GM19328 (cell line): ENCODE results near the gene CERS4.
"Not testable (repeated sequence)": the region's sequence is repeated elsewhere in the genome, so short reads cannot be mapped to it uniquely, and the experiment has no call there.

Experiments used
- ATAC-seq: cut with Tn5 transposase; IDR thresholded peaks from one replicate; pipeline ENCODE4 v1.9.1; 2021; ENCODE audit warnings: mild to moderate bottlenecking, moderate library complexity; ENCODE audit not compliant: unreplicated experiment

Gene CERS4

DNA sequence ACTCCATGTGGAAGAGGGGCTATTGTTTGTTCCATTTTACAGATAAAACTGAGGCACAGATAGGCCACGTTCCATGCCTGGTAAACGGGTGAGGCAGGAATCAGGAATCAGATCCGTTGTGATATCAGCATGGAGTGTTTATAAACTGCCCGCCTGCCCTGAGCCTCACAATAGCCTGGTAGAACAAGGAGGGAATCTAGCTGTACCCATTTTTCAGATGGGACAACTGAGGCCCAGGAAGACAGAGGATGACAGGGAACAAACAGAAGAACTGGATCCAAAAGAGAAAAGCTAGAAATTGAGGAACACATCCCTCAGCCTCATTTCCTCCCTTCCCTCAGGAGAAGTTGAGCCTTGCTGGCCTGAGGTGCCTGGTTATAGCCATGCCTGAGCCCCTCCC lies 32.5 kb downstream of the CERS4 start:
- ATAC-seq = no peak

DNA sequence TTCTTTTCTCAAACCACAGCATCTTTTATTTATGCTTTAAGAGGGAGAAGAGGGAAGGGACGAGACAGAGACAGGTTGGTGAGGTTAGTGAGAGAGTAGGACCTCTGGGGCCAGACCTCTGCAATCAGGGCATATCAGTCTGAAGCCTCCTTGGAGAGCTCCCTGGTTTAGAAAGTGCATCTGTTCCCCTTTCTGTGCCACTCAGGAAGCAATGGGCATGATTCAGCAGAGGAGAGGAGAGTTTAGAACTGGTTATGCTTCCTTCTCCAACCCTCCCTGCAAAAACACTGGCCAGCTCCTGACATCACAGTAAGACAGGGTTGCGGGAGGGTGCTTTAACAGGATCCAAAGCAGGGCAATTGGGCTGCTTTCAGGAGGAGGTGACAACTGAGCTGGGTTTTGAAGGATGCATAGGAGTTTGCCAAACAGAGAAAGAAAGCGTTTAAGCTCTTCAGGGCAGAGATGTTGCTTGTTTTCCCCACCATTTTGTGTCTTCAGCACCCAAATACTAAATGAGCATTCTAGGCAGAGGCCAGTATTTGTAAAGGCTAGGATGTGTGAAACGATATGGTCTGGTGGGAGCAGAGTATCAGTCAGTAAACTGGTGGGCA lies 33.1 kb downstream of the CERS4 start:
- ATAC-seq = no peak

DNA sequence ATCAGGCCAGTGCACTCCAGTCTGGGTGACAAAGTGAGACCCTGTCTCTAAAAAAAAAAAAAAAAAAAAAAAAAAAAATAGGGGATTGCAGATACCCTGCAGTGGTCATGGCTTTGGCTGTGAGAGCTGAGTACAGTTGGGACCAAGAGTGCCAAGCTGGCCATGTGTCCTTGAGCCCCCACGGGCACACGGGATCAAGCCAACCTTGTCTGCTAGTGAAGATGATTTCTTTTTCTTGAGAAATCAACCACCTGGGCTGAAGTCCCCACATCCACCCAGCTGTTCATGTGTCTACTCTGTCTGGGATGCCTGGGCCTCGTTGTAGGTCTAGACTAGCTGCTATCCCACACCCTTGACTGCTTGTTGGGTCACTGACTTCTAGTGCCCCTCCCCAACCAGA lies 34.0 kb downstream of the CERS4 start:
- ATAC-seq = no peak

DNA sequence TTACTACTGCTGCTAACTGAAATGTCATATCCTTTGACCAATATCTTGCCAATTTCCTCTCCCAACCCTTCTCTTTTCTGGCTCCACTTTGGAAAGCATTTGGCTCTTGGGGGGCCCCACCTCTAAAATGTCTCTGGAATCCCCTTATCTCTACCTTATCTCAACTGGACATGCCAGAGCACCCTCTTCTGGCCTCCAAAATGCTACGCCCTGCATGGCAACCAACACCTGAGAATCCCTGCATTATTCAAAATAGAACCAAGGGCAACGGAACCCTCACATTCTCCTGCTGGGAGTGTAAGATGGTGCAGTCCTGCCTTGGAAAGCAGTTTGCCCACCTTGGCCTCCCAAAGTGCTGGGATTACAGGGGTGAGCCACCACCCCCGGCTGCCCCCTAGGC lies 35.3 kb downstream of the CERS4 start:
- ATAC-seq = no peak

DNA sequence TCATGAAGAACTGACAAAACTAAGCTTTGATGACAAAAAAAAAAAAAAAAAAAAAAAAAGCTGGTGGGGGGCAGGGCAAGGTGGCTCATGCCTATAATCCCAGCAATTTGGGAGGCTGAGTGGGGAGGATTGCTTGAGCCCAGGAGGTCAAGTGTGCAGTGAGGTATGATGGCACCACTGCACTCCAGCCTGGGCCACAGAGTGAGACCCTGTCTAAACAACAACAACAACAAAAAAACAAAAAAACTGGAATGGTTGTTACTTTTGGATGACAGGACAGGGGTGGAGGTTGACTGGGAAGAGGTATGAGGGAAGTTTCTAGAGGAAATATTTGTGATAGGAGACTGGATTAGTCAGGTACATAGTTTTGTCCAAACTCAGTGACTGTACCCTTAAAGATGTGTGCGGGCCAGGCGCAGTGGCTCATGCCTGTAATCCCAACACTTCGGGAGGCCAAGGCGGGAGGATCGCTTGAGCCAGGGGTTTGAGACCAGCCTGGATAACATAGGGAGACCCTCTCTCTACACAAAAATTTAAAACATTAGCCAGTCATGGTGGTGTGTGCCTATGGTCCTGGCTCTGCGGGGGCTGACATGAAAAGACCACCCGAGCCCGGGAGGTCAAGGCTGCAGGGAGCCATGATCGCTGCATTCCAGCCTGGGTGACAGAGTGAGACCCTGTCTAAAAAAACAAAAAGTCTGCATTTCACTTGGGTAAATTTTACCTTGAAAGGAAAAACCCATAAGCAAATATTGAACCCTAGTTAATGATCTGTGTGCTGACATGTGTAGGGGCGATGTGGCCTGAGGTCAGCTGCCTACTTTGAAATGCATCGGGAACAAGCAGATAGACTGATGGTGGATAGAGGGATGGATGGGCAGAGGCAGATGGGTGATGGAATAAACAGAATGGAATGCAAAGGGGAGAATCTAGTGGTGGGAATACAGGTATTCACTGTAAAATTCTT lies 37.0 kb downstream of the CERS4 start:
- ATAC-seq = no peak

DNA sequence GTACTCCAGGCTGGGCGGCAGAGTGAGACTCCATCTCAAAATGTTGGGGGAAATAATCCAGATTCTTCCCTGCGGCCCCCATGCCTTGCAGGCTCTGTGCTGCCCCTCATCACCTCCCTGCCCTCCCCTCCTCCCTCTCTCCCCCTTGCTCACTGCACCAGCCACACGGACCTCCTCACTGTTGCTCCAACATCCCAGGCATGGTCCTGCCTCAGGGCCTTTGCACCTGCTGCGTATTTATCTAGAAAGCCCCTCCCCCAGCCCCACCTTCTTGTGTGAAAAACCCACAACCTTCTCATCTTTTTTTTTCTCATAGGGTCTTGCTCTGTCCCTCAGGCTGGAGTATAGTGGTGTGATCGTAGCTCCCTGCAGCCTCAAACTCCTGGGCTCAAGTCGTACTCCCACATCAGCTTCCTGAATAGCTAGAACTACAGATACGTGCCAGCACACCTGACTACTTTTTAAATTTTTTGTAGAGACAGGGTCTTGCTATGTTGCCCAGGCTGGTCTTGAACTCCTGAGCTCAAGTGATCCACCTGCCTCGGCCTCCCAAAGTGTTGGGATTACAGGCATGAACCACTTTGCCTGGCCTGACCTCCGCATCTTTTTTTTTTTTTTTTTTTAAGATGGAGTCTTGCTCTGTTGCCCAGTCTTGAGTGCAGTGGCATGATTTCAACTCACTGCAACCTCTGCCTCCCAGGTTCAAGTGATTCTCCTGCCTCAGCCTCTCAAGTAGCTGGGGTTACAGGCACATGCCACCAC lies 38.1 kb downstream of the CERS4 start:
- not testable (repeated sequence) for ATAC-seq

DNA sequence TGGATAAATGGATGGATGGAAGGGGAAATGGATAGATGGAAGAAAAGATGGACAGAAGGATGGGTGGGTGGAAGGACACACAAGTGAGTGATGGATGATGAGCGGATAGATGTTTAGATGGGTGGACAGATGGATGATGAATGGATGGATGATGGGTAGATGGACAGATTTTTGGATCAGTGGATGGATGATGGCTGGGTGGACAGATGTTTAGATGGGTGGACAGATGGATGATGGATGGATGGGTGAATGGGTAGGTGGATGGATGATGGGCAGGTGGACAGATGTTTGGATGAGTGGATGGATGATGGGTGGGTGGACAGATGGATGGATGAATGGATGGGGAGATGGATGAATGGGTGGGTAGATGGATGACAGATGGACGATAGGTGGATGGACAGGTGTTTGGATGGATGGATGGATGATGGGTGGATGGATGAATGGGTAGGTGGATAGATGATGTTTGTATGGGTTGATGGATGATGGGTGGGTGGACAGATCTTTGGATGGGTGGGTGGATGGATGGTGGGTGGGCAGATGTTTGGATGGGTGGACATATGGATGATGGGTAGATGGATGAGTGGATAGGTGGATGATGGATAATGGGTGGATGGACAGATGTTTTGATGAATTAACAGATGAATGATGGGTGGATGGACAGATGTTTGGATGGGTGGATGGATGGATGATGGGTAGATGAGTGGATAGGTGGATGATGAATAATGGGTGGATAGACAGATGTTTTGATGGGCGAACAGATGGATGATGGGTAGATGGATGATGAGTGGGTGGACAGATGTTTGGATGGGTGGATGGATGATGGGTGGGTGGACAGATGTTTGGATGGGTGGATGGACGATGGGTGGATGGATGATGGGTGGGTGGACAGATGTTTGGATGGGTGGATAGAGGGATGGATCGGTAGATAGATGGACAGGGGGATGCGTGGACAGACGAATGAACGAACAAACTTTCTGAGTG lies 39.5 kb downstream of the CERS4 start:
- no peak for ATAC-seq

DNA sequence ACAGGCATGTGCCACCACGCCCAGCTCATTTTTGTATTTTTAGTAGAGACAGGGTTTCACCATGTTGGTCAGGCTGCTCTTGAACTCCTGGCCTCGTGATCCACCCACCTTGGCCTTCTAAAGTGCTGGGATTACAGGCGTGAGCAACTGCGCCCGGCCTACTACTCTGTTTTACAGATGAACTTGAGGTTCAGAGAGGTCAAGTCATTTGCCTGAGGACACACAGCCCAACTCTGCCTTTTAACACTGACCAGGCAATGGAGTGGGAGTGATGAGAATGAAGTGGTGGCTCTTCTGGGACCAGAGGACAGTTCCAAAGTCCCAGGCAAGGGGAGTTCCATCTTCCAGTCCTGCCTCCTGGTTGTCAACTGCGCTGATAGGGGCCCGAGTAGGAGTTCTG lies 41.4 kb downstream of the CERS4 start:
- ATAC-seq = no peak

DNA sequence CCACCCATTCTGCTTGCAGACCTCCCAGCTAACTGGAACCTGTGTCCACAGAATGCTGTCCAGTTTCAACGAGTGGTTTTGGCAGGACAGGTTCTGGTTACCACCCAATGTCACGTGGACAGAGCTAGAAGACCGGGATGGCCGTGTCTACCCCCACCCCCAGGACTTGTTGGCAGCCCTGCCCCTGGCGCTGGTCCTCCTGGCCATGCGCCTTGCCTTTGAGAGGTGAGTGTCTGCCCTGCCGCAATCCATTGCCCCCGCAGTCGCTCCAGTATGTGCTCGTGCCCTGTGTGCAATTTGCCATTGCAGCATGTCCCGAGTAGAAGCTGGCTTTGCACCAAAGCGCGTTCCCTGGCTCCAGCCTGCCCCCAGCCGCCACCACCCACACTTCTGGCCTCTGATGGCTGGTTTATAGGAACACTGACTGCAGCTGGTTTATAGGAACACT lies 41.9 kb downstream of the CERS4 start:
- ATAC-seq = no peak

DNA sequence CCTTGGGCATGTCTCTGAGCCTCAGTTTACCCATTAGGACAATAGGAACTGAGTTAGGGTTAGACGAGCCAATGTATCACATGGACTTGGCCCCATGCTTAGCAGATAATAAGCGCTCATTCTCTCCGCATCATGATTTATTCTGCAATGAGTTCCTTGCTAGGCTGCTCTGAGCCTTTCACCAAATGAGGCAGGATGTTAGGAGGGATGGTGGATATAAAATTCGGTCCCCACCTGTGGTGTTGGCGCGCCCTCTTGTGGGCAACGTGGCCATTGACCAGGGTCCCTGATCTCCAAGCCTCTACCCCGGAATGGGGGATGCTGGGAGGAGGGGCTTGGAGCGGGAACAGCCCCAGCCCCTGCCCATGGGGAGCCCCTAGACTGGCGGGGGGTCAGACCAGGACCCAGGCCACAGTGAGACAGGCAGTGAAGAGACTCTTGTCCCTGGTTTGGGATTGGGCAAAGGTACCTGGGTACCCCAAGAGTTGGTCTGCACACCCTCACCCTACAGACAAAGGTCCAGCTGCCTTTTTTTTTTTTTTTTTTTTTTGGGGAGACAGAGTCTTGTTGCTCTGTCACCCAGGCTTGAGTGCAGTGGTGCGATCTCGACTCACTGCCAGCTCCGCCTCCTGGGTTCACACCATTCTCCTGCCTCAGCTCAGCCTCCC lies 43.9 kb downstream of the CERS4 start:
- no peak for ATAC-seq

DNA sequence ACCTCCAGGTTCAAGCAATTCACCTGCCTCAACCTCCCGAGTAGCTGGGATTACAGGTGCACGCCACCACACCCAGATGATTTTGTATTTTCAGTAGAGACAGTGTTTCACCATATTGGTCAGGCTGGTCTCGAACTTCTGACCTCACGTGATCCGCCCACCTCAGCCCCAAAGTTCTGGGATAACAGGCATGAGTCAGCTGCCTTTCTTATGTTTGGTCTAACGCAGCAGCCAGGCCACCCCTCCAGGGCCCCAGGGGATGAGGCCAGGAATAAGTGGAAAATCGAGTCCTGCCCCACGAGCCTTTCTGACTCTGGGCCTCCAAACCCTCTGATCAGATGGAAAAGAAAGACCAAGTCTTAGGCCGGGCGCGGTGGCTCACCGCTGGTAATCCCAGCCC lies 44.5 kb downstream of the CERS4 start:
- no peak for ATAC-seq

DNA sequence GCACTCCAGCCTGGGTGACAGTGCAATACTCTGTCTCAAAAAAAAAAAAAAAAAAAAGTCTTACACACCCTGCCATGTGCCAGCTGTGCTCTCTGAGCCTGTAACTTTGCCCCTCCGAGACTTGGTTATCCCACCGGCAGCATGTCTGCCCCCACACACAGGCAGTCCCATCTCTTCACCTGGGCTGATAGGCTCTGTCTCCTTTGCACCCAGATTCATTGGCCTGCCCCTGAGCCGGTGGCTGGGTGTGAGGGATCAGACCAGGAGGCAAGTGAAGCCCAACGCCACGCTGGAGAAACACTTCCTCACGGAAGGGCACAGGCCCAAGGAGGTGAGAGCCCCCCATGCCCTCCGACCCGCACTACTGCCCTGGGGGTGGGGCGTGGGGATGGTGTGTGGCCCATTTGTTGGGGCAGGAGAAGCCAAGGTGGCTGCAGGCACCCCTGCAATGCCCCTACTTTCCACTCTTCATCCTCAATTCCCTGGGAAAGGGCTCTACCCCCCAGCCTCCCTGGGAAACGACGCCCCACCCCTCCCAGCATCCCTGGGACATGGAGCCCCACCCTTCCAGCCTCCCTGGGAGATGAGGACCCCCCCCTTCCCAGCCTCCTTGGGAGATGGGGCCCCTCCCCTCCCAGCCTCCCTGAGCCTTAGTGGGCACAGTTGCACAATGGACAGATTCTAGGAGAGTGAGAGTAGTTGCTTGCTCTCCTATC lies 45.3 kb downstream of the CERS4 start:
- ATAC-seq = no peak

DNA sequence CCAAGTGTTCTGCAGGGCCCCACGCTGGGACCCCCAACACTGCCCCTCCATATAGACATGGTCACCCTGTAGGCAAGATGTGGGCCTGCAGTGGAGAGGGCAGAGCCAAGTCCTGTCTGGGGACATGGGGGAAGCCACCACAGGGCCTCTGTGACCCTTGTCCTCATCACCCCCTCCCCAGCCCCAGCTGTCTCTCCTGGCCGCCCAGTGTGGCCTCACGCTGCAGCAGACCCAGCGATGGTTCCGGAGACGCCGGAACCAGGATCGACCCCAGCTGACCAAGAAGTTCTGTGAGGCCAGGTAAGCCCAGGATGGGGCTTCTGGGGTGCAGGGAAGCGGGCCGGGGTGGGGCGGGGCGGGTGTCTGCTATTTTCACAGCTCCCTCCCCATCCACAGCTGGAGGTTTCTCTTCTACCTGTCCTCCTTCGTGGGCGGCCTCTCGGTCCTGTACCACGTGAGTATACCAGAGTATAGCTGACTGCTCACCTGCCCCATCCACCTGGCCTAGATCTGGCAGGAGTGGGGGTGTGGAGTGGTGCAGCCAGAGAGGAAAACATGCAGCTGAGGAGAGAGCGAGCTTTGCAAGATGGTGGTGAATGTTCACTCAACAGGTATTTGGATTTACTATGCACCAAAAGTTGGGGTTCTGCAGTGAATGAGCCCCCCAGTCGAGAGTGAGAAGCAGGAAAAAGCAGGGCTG lies 46.4 kb downstream of the CERS4 start:
- ATAC-seq = no peak

DNA sequence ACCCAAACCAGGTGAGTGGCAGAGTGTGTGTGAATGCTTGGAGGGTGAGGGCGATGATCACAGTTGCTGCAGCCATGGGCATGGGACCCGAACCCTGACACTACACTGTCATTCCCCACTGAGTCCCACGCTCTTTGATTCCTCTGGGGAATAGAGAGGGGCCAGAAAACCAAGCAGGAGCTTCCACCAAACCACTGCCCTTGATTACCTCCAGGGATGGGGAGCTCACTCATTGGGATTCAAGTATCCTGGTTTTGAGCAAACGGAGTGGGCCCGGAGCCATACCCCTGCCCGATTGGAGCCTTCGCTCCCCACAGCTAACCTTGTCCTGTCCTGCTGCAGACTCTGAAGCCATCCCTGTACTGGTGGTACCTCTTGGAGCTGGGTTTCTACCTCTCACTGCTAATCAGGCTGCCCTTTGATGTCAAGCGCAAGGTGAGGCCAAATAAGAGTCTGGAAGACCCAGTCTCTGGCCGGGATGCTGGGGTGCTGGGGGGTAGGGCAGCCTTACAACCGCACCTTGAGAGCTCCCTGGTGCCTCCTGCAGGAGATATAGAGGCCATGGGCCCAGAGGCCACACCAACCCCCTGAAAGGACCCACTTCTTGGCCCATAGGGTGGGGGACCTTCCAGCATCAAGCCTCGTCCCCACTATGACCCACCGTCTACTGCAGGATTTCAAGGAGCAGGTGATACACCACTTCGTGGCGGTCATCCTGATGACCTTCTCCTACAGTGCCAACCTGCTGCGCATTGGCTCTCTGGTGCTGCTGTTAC lies 47.3 kb downstream of the CERS4 start:
- ATAC-seq = no peak

DNA sequence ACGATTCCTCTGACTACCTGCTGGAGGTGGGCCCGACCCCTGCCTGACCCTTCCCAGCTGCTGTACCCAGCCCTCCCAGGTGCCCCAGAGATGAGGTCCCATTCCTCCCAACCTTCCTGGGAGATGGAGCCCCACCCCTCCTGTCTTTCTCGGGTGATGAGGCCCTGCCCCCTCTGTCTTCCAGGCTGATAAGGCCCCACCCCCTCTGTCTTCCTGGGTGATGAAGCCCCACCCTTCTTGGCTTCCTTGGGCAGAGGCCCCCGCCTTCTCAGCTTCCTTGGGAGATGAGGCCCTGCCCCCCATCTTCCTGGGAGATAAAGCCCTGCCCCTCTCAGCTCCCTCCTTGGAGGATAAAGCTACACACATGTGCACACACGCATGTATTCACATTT lies 47.9 kb downstream of the CERS4 start:
- no peak for ATAC-seq

DNA sequence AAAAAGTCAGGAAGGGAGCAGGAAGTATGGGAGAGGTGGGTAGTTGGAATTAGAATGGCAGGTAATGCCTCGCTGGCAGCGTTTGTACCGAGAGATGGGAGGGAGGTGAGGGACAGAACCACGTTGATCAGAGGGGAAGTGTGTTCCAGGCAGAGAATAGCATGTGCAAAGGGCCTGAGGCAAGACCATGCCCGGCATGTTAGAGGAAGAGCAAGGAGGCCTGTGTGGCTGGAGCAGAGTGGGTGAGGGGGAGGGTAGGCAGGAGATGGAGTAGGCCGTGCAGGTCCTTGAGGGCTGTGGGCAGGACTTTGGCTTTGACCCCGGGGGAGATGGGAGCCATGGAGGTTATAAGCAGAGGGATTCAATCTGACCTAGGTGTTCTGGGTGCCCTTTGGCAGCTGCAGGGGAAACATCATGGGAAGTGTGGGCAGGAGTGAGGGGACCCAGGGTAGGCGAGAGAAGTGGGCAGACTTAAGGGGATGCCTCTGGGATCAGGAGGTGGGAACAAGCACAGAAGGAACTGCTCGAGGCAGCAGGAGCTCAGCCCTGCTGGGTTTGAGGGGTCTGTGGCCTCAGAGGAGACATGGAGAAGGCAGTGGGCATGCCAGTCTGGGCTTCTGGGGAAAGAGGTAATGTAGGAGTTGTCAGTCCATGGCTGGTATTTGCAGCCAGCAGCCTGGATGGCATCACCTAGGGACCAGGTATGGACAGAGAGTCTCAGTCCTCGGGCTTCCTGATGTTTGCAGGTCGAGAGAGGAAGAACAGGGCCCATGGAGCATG lies 50.2 kb downstream of the CERS4 start:
- no peak for ATAC-seq

DNA sequence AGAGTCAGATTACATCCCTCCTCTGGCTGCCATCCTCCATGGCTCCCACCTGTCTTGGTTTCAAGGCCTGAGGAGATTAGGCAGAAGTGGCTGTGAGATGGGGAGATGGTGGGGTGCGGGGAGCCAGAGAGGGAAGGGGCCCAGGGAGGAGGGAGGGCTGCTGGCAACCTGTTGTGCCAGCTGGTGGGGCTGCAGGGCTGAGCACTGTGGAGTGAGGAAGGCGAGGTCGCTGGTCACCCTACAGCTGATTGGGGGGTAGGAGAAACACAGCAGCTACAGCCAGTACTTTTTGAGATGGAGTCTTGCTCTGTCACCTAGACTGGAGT lies 50.7 kb downstream of the CERS4 start:
- no peak for ATAC-seq
